ENCODE results near the gene IQGAP2. TPM values are rescaled to one million over a fixed set of nuclear protein-coding genes. Genes with fewer than 3 reads are reported as not detected.

IQGAP2 gene
- total RNA-seq, 4 donors from 2014 or later, result 46.8 to 121 (median 97.0) TPM

DNA sequence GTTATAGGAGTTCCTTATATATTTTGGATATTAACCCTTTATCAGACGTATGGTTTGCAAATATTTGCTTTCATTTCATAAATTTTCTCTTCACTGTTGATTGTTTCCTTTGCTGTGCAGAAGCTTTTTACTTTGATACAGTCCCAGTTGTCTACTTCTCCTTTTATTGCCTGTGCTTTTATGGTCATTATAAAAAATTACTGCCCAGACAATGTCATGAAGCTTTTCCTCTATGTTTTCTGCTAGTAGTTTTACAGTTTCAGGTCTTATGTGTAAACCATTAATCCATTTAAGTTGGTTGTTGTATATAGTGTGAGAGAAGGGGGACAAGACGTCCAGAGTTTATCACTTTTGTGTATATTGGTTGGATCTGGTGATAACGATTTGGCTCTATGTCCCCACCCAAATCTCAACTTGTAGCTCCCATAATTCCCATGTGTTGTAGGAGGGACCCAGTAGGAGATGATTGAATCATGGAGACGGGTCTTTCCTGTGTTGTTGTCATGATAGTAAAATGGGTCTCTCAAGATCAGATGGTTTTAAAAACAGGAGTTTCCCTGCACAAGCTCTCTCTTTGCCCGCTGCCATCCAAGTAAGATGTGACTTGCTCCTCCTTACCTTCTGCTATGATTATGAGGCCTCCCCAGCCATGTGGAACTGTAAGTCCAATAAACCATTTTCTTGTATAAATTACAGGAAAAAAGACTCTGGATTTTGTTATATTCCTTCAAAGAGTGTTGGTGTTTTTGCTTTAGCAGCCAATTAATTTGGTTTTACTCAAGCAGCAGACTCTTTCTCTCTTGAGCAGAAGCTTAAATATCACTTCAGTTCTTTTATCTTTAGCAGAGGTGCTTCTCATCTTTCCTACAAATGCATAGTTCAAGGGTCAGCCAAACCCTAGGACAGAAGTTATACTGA is 326.5 kb downstream of the IQGAP2 start:
- TF ChIP-seq EP300 (IDR thresholded peaks at IDR 0.05; ENCODE audit: low read depth) (no peak), POLR2A (IDR thresholded peaks at IDR 0.05) (no peak), POLR2AphosphoS5 (IDR thresholded peaks at IDR 0.05) (no peak)
- TF ChIP-seq, protein P1, sequence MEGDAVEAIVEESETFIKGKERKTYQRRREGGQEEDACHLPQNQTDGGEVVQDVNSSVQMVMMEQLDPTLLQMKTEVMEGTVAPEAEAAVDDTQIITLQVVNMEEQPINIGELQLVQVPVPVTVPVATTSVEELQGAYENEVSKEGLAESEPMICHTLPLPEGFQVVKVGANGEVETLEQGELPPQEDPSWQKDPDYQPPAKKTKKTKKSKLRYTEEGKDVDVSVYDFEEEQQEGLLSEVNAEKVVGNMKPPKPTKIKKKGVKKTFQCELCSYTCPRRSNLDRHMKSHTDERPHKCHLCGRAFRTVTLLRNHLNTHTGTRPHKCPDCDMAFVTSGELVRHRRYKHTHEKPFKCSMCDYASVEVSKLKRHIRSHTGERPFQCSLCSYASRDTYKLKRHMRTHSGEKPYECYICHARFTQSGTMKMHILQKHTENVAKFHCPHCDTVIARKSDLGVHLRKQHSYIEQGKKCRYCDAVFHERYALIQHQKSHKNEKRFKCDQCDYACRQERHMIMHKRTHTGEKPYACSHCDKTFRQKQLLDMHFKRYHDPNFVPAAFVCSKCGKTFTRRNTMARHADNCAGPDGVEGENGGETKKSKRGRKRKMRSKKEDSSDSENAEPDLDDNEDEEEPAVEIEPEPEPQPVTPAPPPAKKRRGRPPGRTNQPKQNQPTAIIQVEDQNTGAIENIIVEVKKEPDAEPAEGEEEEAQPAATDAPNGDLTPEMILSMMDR (IDR thresholded peaks at IDR 0.05), result no peak
- no peak overlapping the region for H3K27ac ChIP-seq
- intact Hi-C loops (cut with DNase I; ENCODE audit: low total_unique reads) (no loop called here), in situ Hi-C loops (cut with MboI; ENCODE audit: low pct_ligation_motif_present in 1 of 4, low pct_unique_long_range_greater_than_20kb in 1 of 4, low sequenced_read_pairs in 3 of 4) (no loop called here)
- H3K9me3 ChIP-seq, result peaks cover 10 to 18% of the 10 kb centered on the region in 2 donors
- H3K36me3 ChIP-seq, result peaks cover 0 to 7% (median 0%) of the 10 kb centered on the region in 4 donors
- peaks cover 0 to 5% (median 0%) of the 10 kb centered on the region in 4 donors for H3K4me1 ChIP-seq
- no peak overlapping the region for H3K4me3 ChIP-seq
- no peaks in the 10 kb centered on the region for H3K27me3 ChIP-seq
- no peak for DNase-seq
- WGBS, 2 donors (ENCODE audit: low coverage in 1 of 2), result 66 to 85% methylated on average over 2 to 5 of the region's 5 CpGs

- in situ Hi-C loops (cut with MboI; ENCODE audit: low pct_ligation_motif_present in 1 of 4, low pct_unique_long_range_greater_than_20kb in 1 of 4, low sequenced_read_pairs in 3 of 4), result no loop called here
- Histone ChIP-seq H3K9me3 (peaks cover 10 to 18% of the 10 kb centered on the region in 2 donors), H3K4me1 (peaks cover 0 to 5% (median 0%) of the 10 kb centered on the region in 4 donors), H3K36me3 (peaks cover 0 to 7% (median 0%) of the 10 kb centered on the region in 4 donors), H3K27me3 (no peaks in the 10 kb centered on the region), H3K4me3 (no peak overlapping the region), H3K27ac (peak overlapping the region; percentile 38 to 66 (median 50))
- DNase-seq, result no peak
- no peak for TF ChIP-seq EP300 (IDR thresholded peaks at IDR 0.05; ENCODE audit: low read depth)
- TF ChIP-seq, protein P1 (IDR thresholded peaks at IDR 0.05), result no peak
- no peak for TF ChIP-seq POLR2A (IDR thresholded peaks at IDR 0.05)
- TF ChIP-seq POLR2AphosphoS5 (IDR thresholded peaks at IDR 0.05), result no peak
- intact Hi-C loops (cut with DNase I; ENCODE audit: low total_unique reads), result no loop called here
- WGBS, 2 donors (ENCODE audit: low coverage in 1 of 2), result 85% methylated on average over 15 of the region's 15 CpGs; no CpG with 5 or more reads in 1 of the 2 donors
Measured at GRCh38 chr5:76732405-76733048, 329.4 kb downstream of the IQGAP2 start.

DNA sequence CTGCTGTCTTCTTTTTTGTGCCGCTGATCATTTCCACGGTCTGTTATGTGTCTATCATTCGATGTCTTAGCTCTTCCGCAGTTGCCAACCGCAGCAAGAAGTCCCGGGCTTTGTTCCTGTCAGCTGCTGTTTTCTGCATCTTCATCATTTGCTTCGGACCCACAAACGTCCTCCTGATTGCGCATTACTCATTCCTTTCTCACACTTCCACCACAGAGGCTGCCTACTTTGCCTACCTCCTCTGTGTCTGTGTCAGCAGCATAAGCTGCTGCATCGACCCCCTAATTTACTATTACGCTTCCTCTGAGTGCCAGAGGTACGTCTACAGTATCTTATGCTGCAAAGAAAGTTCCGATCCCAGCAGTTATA is 329.9 kb downstream of the IQGAP2 start:
- TF ChIP-seq POLR2AphosphoS5 (IDR thresholded peaks at IDR 0.05) (peak in 1 of 3 donors; percentile 7), POLR2A (IDR thresholded peaks at IDR 0.05) (peak; percentile 11), EP300 (IDR thresholded peaks at IDR 0.05; ENCODE audit: low read depth) (no peak)
- TF ChIP-seq, protein P1 (IDR thresholded peaks at IDR 0.05), result no peak
- in situ Hi-C loops (cut with MboI; ENCODE audit: low pct_ligation_motif_present in 1 of 4, low pct_unique_long_range_greater_than_20kb in 1 of 4, low sequenced_read_pairs in 3 of 4) (no loop called here), intact Hi-C loops (cut with DNase I; ENCODE audit: low total_unique reads) (no loop called here)
- peaks cover 10 to 18% of the 10 kb centered on the region in 2 donors for H3K9me3 ChIP-seq
- H3K36me3 ChIP-seq, result peaks cover 0 to 7% (median 0%) of the 10 kb centered on the region in 4 donors
- DNase-seq, result peak; percentile 47
- H3K4me3 ChIP-seq, result no peak overlapping the region
- WGBS, 2 donors (ENCODE audit: low coverage in 1 of 2), result 77 to 82% methylated on average over 7 to 13 of the region's 13 CpGs
- H3K27me3 ChIP-seq, result no peaks in the 10 kb centered on the region
- peaks cover 0 to 5% (median 0%) of the 10 kb centered on the region in 4 donors for H3K4me1 ChIP-seq
- peak overlapping the region; percentile 38 to 66 (median 50) for H3K27ac ChIP-seq

Data from transverse colon (tissue), 4 donors.